ENCODE measurements around the gene RANGAP1. TPM values are rescaled to one million over a fixed set of nuclear protein-coding genes. Genes with fewer than 3 reads are reported as not detected.

The RANGAP1 gene
- total RNA-seq, 6 experiments from 2014 or later: 27.4 to 56.3 (median 37.6) TPM

DNA sequence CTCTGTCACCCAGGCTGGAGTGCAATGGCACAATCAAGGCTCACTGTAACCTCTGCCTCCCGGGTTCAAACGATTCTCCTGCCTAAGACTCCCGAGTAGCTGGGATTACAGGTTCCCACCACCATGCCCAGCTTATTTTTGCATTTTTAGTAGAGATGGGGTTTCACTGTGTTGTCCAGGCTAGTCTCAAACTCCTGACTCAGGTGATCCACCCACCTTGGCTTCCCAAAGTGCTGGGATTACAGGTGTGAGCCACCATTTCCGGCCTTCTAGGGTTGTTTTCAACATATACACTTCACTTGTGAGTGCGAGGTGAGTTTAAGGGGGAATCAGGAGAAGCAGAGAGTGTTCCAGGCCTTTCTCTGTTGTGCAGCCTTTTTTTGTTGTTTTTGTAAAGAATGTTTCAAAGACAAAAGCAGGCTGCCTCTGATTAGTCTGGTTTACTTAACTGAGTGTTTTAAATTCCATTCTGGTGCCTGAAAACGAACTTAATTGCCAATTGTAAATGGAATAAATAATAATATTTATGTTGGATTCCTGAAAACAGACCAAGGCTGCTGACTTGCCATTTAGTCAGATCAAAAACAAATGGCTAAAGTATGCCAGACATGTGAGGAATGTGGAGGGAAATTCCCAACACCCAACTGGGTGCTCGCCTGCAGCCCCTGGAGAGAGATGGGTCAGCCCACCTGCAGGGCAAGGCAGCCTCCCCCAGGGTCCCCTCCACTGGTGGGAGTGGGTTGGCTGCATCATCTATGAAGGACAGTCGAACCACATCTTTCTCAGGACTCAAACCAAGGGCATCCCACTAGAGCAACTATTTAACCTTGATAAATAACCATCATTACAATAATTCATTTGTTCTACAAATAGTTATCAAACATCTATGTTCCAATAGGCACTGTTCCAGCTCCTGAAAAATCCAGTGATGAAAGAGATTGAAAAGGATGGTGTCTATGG, 4.6 kb upstream of the RANGAP1 start:
- Histone ChIP-seq H3K4me3 (no peak overlapping the region), H3K27me3 (no peaks in the 10 kb centered on the region), H3K27ac (no peak overlapping the region), H3K36me3 (no peaks in the 10 kb centered on the region), H3K4me1 (peaks cover 0 to 19% (median 3%) of the 10 kb centered on the region in 4 donors), H3K9me3 (no peaks in the 10 kb centered on the region)
- intact Hi-C loops (cut with DNase I): no loop called here
- TF ChIP-seq POLR2A (IDR thresholded peaks at IDR 0.05): no peak
- no peak for TF ChIP-seq CTCF (IDR thresholded peaks at IDR 0.05)
- 46% methylated on average over 4 of the region's 8 CpGs for WGBS (ENCODE audit: insufficient coverage, low coverage, low lambda C conversion rate, missing lambda C conversion rate)
- ATAC-seq: no peak
- no peak for DNase-seq

GRCh38 chr22:41289671-41290070, 3.7 kb upstream of the RANGAP1 start:
- H3K27me3 ChIP-seq: no peaks in the 10 kb centered on the region
- H3K27ac ChIP-seq: no peak overlapping the region
- no peaks in the 10 kb centered on the region for H3K9me3 ChIP-seq
- TF ChIP-seq POLR2A (IDR thresholded peaks at IDR 0.05) (no peak), CTCF (IDR thresholded peaks at IDR 0.05) (no peak)
- no peaks in the 10 kb centered on the region for H3K36me3 ChIP-seq
- ATAC-seq (no peak), DNase-seq (no peak)
- 88% methylated on average over 1 of the region's 1 CpG for WGBS (ENCODE audit: insufficient coverage, low coverage, low lambda C conversion rate, missing lambda C conversion rate)
- H3K4me1 ChIP-seq: peaks cover 0 to 28% (median 7%) of the 10 kb centered on the region in 4 donors
- intact Hi-C loops (cut with DNase I): no loop called here
- H3K4me3 ChIP-seq: no peak overlapping the region

GRCh38 chr22:41288245-41288946, 2.4 kb upstream of the RANGAP1 start:
- WGBS (ENCODE audit: insufficient coverage, low coverage, low lambda C conversion rate, missing lambda C conversion rate): 21% methylated on average over 9 of the region's 9 CpGs
- Histone ChIP-seq H3K27ac (peak overlapping the region; percentile 80 to 91 (median 86)), H3K4me3 (no peak overlapping the region), H3K4me1 (peaks cover 0 to 29% (median 7%) of the 10 kb centered on the region in 4 donors), H3K36me3 (no peaks in the 10 kb centered on the region), H3K9me3 (no peaks in the 10 kb centered on the region), H3K27me3 (no peaks in the 10 kb centered on the region)
- ATAC-seq (peak; percentile 46 to 58 (median 52)), DNase-seq (peak in 2 of 3 donors; percentile 26 to 57)
- intact Hi-C loops (cut with DNase I): no loop called here
- TF ChIP-seq CTCF (IDR thresholded peaks at IDR 0.05) (no peak), POLR2A (IDR thresholded peaks at IDR 0.05) (peak; percentile 94)

DNA sequence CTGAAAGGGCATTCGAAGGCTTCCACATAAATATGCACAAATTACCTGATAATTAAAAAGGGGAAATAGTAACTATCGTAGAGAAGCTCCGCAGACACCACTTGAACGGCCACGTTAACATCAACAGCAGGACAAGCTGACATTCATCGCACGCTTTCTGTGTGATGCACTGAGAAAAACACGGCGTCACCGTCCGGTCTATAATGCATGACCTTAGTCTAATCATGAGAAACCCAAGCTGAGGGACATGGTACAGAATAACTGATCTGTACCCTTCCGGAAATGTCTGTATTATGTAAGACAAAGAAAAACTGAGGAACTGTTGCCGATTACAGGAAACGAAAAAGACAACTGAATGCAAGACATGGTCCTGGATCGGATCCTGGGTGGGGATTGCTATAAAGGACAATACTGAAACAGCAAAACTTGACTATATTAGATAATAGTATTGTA, 678 bp upstream of the RANGAP1 start:
- H3K9me3 ChIP-seq: no peaks in the 10 kb centered on the region
- DNase-seq (peak in 2 of 3 donors; percentile 33 to 53), ATAC-seq (peak; percentile 9 to 28 (median 18))
- peaks cover 0 to 5% (median 0%) of the 10 kb centered on the region in 4 donors for H3K36me3 ChIP-seq
- peak overlapping the region; percentile 31 to 90 (median 42) for H3K4me3 ChIP-seq
- H3K4me1 ChIP-seq: peaks cover 0 to 29% (median 7%) of the 10 kb centered on the region in 4 donors
- WGBS (ENCODE audit: insufficient coverage, low coverage, low lambda C conversion rate, missing lambda C conversion rate): 0% methylated on average over 15 of the region's 15 CpGs
- TF ChIP-seq POLR2A (IDR thresholded peaks at IDR 0.05) (peak; percentile 50), CTCF (IDR thresholded peaks at IDR 0.05) (no peak)
- H3K27me3 ChIP-seq: no peaks in the 10 kb centered on the region
- peak overlapping the region; percentile 80 to 91 (median 86) for H3K27ac ChIP-seq
- intact Hi-C loops (cut with DNase I): no loop called here

All from right lobe of liver (tissue), 6 donors.